GM18517 (cell line): ENCODE data around the gene TLE2.
"Not testable (repeated sequence)": the region's sequence is repeated elsewhere in the genome, so short reads cannot be mapped to it uniquely, and the experiment has no call there.

Experiments
- ATAC-seq: cut with Tn5 transposase; IDR thresholded peaks from one replicate; pipeline ENCODE4 v1.9.1; 2021; ENCODE audit warnings: mild to moderate bottlenecking, moderate library complexity; ENCODE audit not compliant: unreplicated experiment

TLE2 gene

DNA sequence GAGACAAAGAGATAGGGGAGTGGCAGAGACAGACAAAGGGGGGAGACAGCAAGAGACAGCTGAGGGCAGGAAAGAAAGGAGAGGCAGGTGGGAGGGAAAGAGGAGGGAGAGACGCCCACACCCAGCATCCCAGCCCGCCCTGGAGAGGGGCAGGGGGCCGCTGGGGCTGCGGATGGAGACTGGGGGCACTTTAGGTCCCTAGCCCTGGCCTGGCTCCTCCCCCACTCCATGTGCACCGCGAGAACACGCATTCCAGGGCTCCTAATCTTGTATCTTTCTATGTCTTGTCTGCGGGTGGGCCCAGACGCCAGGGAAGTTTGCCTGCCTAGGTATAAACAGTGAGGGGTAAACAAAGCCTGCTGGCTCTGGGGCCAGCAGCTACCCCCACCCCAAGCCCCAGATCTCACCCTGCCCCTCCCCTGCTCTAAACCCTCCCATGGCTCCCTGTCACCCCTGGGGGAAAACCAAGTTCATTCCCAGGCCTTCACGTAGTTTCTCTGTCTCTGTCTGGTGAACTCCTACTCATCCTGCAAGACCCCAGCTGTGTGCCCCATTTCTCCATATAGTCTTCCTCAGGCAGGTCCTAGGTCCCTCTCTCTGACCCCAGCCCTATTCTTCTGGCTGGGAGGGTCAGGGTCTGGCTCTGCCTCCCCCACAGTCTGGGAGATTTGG is 27.5 kb upstream of the TLE2 start:
- no peak for ATAC-seq

- no peak for ATAC-seq
Observed at GRCh38 chr19:3055741-3056416, 26.8 kb upstream of the TLE2 start.

GRCh38 chr19:3054972-3055740 is 26.1 kb upstream of the TLE2 start:
- no peak for ATAC-seq

GRCh38 chr19:3054265-3054971 is 25.3 kb upstream of the TLE2 start:
- no peak for ATAC-seq

DNA sequence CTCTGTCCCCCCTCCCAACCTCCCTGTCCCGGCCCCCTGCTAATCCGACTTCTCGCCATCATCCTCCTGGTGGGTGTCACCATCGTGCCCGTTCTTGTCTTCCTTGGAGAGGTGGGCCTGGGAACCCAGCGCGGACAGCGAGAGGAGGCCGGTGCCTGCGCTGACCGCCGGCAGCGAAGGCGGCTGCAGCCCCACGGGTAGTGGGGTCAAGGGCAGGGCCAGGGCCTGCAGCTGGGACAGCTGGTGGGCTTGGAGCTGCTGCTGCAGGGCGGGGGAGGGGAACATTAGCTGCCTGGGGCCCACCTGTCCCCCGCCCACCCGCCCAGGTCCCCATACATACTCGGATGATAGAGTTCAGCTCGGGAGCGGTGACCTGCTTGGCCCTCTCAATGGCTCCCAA is 24.7 kb upstream of the TLE2 start:
- no peak for ATAC-seq

GRCh38 chr19:3053218-3053621 is 24.1 kb upstream of the TLE2 start:
- no peak for ATAC-seq

- ATAC-seq: not testable (repeated sequence)
Observed at GRCh38 chr19:3050016-3050415, 20.9 kb upstream of the TLE2 start.

DNA sequence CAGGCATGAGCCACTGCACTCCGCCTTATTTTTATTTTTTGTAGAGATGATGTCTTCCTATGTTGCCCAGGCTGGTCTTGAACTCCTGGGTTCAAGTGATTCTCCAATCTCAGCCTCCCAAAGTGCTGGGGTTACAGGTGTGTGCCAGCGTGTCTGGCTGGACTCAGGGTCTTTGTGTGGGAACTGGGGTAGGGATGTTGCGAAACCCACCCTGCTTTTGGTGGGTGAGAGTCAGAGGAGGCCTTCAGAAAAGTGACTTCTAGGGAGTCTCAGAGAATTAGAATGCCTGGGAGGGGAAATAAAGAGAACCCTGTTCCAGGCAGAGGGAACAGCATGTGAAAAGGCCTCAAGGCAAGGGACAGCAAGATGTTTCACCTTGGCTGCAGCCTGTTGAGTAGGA is 20.0 kb upstream of the TLE2 start:
- no peak for ATAC-seq

DNA sequence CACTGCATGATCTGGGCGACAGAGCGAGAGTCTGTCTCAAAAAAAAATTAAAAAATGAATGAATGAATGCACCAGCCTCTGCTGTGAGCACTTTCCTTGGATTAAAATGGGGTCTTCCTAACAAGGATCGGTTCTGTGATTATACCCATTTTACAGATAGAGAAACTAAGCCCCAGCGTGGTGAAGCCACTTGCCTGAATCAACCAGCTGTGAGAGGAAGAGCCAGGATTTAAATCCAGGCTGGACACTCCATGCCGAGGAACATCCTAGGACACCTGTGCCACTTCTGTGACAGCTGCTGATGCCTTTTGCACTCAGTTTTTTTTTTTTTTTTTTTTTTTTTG is 19.1 kb upstream of the TLE2 start:
- no peak for ATAC-seq

- no peak for ATAC-seq
Observed at GRCh38 chr19:3047496-3048189, 18.6 kb upstream of the TLE2 start.

DNA sequence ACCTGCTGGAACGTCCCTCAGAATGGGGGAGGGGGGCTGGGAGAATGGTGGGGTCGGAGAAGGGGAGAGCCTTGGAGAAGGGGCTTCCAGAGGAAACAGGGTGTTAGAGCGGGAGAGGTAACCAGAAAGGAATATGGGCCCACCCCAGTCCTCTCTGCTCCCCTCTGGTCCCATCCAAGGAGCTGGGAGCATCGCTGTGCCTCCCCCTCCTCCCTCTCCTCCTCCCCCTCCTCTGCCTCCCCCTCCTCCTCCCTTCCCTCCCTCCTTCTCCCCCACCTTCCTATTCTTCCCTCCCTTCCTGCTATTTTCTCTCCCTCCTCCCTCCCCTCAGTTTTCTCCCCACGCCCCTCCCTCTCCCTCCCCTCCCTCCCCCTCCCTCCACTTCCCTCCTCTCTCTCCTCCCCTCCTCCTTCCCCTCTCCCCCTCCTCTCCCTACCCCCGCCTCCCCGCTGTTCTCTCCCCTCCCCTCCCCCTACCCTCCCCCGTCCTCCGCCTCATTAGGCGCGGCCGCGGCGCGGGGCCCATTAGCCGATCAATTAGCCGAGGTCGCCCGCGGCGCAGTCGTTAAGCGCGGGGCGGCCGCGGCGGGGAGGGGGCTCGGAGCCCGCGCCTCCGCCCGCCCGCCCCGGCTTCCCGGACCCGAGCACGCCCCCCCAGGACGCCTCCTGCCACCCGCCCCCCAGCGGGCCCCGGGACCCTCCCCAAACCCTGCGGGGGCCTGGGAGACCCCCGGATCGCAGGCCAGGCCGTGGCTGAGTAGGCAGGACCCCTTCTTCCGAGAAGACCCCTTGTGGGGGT is 17.8 kb upstream of the TLE2 start:
- ATAC-seq: no peak

- ATAC-seq: no peak
Observed at GRCh38 chr19:3045885-3046697, 17.0 kb upstream of the TLE2 start.

GRCh38 chr19:3045191-3045590 is 16.1 kb upstream of the TLE2 start:
- ATAC-seq: no peak

DNA sequence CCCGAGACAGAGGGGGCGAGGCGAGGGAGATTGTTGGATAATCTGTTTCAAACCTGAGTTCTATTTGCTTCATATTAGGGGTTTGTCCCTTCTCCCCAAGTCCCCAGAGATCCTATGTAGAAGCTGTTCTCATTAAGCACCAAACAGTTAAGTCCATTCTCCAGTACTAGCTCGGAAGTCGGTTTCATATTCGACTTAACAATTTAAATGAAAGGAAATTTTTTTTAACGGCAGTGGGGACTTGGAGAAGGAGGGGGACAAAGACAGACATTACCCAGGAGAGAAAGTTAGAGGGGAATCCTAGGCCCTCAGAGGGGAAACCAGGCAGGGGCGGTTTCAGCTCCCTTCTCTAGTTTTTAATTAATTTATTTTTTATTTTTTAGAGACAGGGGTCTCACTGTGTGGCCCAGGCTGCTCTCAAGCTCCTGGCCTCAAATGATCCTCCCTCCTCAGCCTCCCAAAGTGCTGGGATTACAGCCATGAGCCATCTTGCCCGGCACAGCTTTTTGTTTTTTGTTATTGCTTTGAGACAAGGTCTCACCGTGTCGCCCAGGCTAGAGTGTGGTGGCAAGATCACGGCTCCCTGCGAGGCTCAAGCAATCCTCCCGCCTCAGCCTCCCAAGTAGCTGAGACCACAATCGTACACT is 13.7 kb upstream of the TLE2 start:
- ATAC-seq: no peak

- ATAC-seq: no peak
Observed at GRCh38 chr19:3041761-3042620, 12.9 kb upstream of the TLE2 start.

DNA sequence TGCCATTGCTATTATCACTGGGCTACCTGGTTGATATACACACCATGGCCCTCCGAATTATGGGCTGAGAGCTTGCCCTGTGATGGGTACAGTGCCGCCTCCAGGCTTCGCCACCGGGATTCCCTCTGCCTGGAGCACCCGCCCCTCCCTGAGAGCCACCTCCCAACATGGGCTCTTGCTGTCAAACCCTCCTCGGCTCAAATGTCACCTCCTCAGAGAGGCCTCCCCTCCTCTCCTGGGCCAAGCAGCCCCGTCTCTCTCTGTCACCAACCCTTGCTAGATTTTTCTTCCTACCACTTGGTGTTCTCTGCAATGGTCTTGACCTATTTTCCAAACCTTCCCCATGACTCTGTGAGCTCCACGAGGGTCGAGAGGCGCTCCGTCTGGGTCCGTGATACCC is 12.2 kb upstream of the TLE2 start:
- no peak for ATAC-seq

DNA sequence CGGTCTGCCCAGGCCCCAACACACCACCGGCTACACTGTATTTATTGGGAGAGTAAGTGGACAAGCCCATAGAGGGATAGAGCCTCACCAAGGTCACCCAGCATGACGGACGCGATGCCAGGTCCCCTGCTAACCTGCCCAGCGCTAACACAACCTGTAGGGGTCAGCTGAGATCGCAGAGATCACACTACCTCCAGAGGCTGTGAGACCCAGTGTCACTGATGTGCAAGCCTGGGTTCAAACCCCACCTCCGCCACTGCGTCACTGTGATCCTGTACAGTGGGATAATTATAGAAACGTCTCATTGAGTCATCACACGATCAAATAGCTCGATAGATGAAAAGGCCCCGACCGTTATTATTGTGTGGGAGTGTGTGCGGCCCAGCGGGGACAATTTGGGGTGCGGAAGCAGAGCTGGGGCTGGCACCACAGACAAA is 10.6 kb upstream of the TLE2 start:
- no peak for ATAC-seq

DNA sequence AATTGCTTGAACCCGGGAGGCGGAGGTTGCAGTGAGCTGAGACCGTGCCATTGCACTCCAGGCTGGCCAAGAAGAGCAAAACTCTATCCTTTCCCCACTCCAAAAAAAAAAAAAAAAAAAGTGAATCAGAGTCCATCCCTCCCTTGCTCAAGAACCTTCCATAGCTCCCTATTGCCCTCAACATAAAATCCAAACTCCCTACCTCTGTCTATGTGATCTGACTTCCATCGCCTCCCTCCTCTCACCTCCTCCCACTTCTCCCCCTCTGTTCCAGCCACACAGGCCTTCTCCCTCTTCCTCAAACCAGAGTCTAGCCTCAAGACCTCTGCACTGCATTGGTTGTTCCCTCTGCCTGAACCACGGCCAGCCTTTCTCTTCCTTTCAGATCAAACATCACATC is 10.0 kb upstream of the TLE2 start:
- no peak for ATAC-seq
